IMR-90 (cell line): ENCODE measurements around the gene CAMP. TPM values are rescaled to one million over a fixed set of nuclear protein-coding genes. Genes with fewer than 3 reads are reported as not detected.

Experiments used
- ATAC-seq: fragments of 200-7000 bp; cut with Tn5 transposase; 2 replicates; pipeline ENCODE4 v1.9.1; 2020; ENCODE audit warnings: low read depth, mild to moderate bottlenecking, moderate library complexity
- BruUV-seq: library from RNA; stranded (reverse); fragments of 400-500 nt; replicated peaks from 2 replicates; lab custom pipeline; 2021; lab: Mats Ljungman, UMichigan
- CTCF ChIA-PET: fragments of 300-600 bp; formaldehyde crosslinking; extraction: SDS; loops from one replicate; lab custom pipeline; 2021; ENCODE audit warnings: antibody characterized with exemption; lab: Yijun Ruan, JAX
- POLR2A ChIA-PET: fragments of 300-600 bp; sonication (Branson Sonifier 250); formaldehyde crosslinking; loops from one replicate; lab custom pipeline; 2022; ENCODE audit warnings: antibody characterized with exemption; ENCODE audit not compliant: unreplicated experiment; lab: Charles Lee
- DNase-seq: peaks from one replicate; pipeline ENCODE4 v3.0.0; 2013
- H2AFZ ChIP-seq: replicated peaks from 2 replicates; pipeline ENCODE3; 2013; ENCODE audit warnings: low read length, mild to moderate bottlenecking; ENCODE audit not compliant: poor library complexity
- H2AK5ac ChIP-seq: 2 replicates; pipeline ENCODE4 v1.6.1; 2013; ENCODE audit warnings: low read depth, low read length, inconsistent platforms
- H2AK9ac ChIP-seq: replicated peaks from 2 replicates; pipeline ENCODE3; 2013; ENCODE audit warnings: mild to moderate bottlenecking, low read depth, low read length, moderate library complexity; ENCODE audit not compliant: poor library complexity
- H2BK120ac ChIP-seq: 2 replicates; pipeline ENCODE4 v1.6.1; 2013; ENCODE audit warnings: low read depth, low read length, inconsistent platforms
- H2BK15ac ChIP-seq: 3 replicates; pipeline ENCODE4 v1.6.1; 2013; ENCODE audit warnings: low read depth, low read length, inconsistent platforms
- H2BK20ac ChIP-seq: 2 replicates; pipeline ENCODE4 v1.6.1; 2013; ENCODE audit warnings: low read depth, mild to moderate bottlenecking, inconsistent platforms, low read length, moderate library complexity
- H2BK5ac ChIP-seq: 2 replicates; pipeline ENCODE4 v1.6.1; 2013; ENCODE audit warnings: mild to moderate bottlenecking, low read depth, low read length, inconsistent platforms; ENCODE audit not compliant: poor library complexity, severe bottlenecking
- H3K14ac ChIP-seq: replicated peaks from 2 replicates; pipeline ENCODE4 v1.6.1; 2013; ENCODE audit warnings: low read depth, low read length, inconsistent platforms
- H3K18ac ChIP-seq: 2 replicates; pipeline ENCODE4 v1.6.1; 2013; ENCODE audit warnings: low read depth, low read length, control low read depth
- H3K23ac ChIP-seq: 2 replicates; pipeline ENCODE4 v1.6.1; 2013; ENCODE audit warnings: low read depth, low read length, inconsistent platforms
- H3K27ac ChIP-seq: 2 replicates; pipeline ENCODE4 v1.5.1; 2013; ENCODE audit warnings: mild to moderate bottlenecking, control low read depth, low read length; ENCODE audit not compliant: insufficient read depth
- H3K27me3 ChIP-seq: 2 replicates; pipeline ENCODE4 v1.6.1; 2013; ENCODE audit warnings: low read length; ENCODE audit not compliant: control insufficient read depth, insufficient read depth
- H3K36me3 ChIP-seq: 2 replicates; pipeline ENCODE4 v1.6.1; 2013; ENCODE audit warnings: low read length, mixed read lengths; ENCODE audit not compliant: control insufficient read depth, insufficient read depth
- H3K4ac ChIP-seq: 2 replicates; pipeline ENCODE4 v1.6.1; 2013; ENCODE audit warnings: low read depth, low read length, inconsistent platforms
- H3K4me1 ChIP-seq: 2 replicates; pipeline ENCODE4 v1.6.1; 2013; ENCODE audit warnings: low read length, mixed read lengths; ENCODE audit not compliant: control insufficient read depth, insufficient read depth
- H3K4me2 ChIP-seq: 2 replicates; pipeline ENCODE4 v1.6.1; 2013; ENCODE audit warnings: low read depth, mild to moderate bottlenecking, control low read depth, low read length, moderate library complexity
- H3K4me3 ChIP-seq: 2 replicates; pipeline ENCODE4 v1.5.1; 2013; ENCODE audit warnings: low read depth, mild to moderate bottlenecking, control low read depth, low read length, moderate library complexity; ENCODE audit not compliant: insufficient read depth
- H3K56ac ChIP-seq: 2 replicates; pipeline ENCODE4 v1.6.1; 2013; ENCODE audit warnings: low read length, inconsistent platforms; ENCODE audit not compliant: insufficient read depth; ENCODE audit errors: extremely low read depth
- H3K79me1 ChIP-seq, 2 experiments: 2 replicates each; pipeline ENCODE4 v1.6.1; 2013; ENCODE audit warnings: low read length in 2 of 2, inconsistent platforms in 1 of 2, low read depth in 1 of 2
- H3K9ac ChIP-seq: 2 replicates; pipeline ENCODE4 v1.6.1; 2013; ENCODE audit warnings: low read depth, low read length, control low read depth
- H3K9me1 ChIP-seq: 2 replicates; pipeline ENCODE4 v1.6.1; 2013; ENCODE audit warnings: low read length, inconsistent platforms; ENCODE audit not compliant: insufficient read depth
- H3K9me3 ChIP-seq: 2 replicates; pipeline ENCODE4 v1.6.1; 2013; ENCODE audit warnings: low read length; ENCODE audit not compliant: control insufficient read depth, insufficient read depth
- H4K20me1 ChIP-seq: 2 replicates; pipeline ENCODE4 v1.6.1; 2013; ENCODE audit warnings: low read length, inconsistent platforms; ENCODE audit not compliant: insufficient read depth
- H4K5ac ChIP-seq: 2 replicates; pipeline ENCODE4 v1.6.1; 2013; ENCODE audit warnings: mild to moderate bottlenecking, low read depth, low read length, control low read depth
- H4K8ac ChIP-seq, 2 experiments: 2 replicates each; pipeline ENCODE4 v1.6.1; 2013; ENCODE audit warnings: low read depth in 2 of 2, low read length in 2 of 2, control low read depth in 1 of 2, inconsistent platforms in 1 of 2
- H4K91ac ChIP-seq: 2 replicates; pipeline ENCODE4 v1.6.1; 2013; ENCODE audit warnings: low read depth, low read length, inconsistent platforms; ENCODE audit not compliant: insufficient read depth
- CEBPB ChIP-seq: IDR thresholded peaks from 2 replicates; pipeline ENCODE4 v1.6.1; 2012; ENCODE audit warnings: low read depth, low read length, improper control_type of control experiment
- CHD1 ChIP-seq: IDR thresholded peaks from 2 replicates; pipeline ENCODE4 v1.6.1; 2012; ENCODE audit warnings: low read depth, low read length, improper control_type of control experiment
- FOS ChIP-seq: fragments of 150-350 bp; IDR thresholded peaks from 2 replicates; pipeline ENCODE4 v1.6.1; 2016; ENCODE audit warnings: low read depth, low read length
- MAFK ChIP-seq: IDR thresholded peaks from 2 replicates; pipeline ENCODE4 v1.6.1; 2012; ENCODE audit warnings: low read depth, low read length, improper control_type of control experiment
- MAZ ChIP-seq: IDR thresholded peaks from 2 replicates; pipeline ENCODE4 v1.6.1; 2012; ENCODE audit warnings: low read depth, mild to moderate bottlenecking, low read length, improper control_type of control experiment, moderate library complexity, borderline replicate concordance
- MXI1 ChIP-seq: IDR thresholded peaks from 2 replicates; pipeline ENCODE4 v1.6.1; 2012; ENCODE audit warnings: low read depth, mild to moderate bottlenecking, low read length, moderate library complexity, borderline replicate concordance
- NFE2L2 ChIP-seq: fragments of 150-350 bp; IDR thresholded peaks from 2 replicates; pipeline ENCODE4 v1.6.1; 2016; ENCODE audit warnings: low read depth, mild to moderate bottlenecking, low read length
- POLR2A ChIP-seq: IDR thresholded peaks from 2 replicates; pipeline ENCODE4 v1.6.1; 2012; ENCODE audit warnings: mild to moderate bottlenecking, low read depth, low read length
- RAD21 ChIP-seq: IDR thresholded peaks from 2 replicates; pipeline ENCODE4 v1.6.1; 2012; ENCODE audit warnings: low read length, improper control_type of control experiment
- RCOR1 ChIP-seq: IDR thresholded peaks from 2 replicates; pipeline ENCODE4 v1.6.1; 2012; ENCODE audit warnings: mild to moderate bottlenecking, low read length, improper control_type of control experiment; ENCODE audit not compliant: insufficient replicate concordance
- RFX5 ChIP-seq: IDR thresholded peaks from 2 replicates; pipeline ENCODE4 v1.8.0; 2012; ENCODE audit warnings: low read depth, mild to moderate bottlenecking, low read length, moderate library complexity
- SMC3 ChIP-seq: fragments of 150-350 bp; IDR thresholded peaks from 2 replicates; pipeline ENCODE4 v1.6.1; 2016; ENCODE audit warnings: low read depth, mild to moderate bottlenecking, antibody characterized with exemption, low read length, moderate library complexity
- WGBS, 2 experiments: methylation state at CpG; one replicate each; pipeline versions ENCODE4 v1.1.5 to v1.1.7; 2013; ENCODE audit warnings: missing lambda C conversion rate in 2 of 2; ENCODE audit not compliant: insufficient read length in 1 of 2; ENCODE audit errors: extremely low coverage in 2 of 2; 5-methylcytosine and 5-hydroxymethylcytosine counted together
- dilution Hi-C: fragments of 300-500 bp; cut with HindIII; formaldehyde crosslinking; loops from one replicate; pipeline ENCODE4 v1.14.3; 2018; ENCODE audit warnings: low sequenced_read_pairs; ENCODE audit not compliant: unreplicated experiment
- in situ Hi-C: fragments of 300-500 bp; cut with MboI; formaldehyde crosslinking; loops from 3 replicates; pipeline ENCODE4 v1.14.3; 2019; ENCODE audit warnings: low sequenced_read_pairs, inconsistent platforms, mixed read lengths
- intact Hi-C: fragments of 100-400 bp; cut with micrococcal nuclease; formaldehyde crosslinking; loops from 2 replicates; pipeline ENCODE4 v1.10.0; 2022
- polyA plus RNA-seq, 3 experiments: library from polyadenylated mRNA; depleted of rRNA; stranded (reverse); fragments of >200 nt; gene quantifications; 2 replicates each; pipeline ENCODE4 v1.2.3, GENCODE V29; 2012; ENCODE audit warnings: low replicate concordance in 1 of 3
- total RNA-seq: library from RNA; depleted of rRNA; stranded (reverse); fragments of >200 nt; gene quantifications from 2 replicates; pipeline ENCODE4 v1.2.3, GENCODE V29; 2012
- TF ChIP-seq, protein P1 (sequence below): conservative IDR thresholded peaks from 2 replicates; pipeline ENCODE4 v1.5.1; 2012; ENCODE audit warnings: mild to moderate bottlenecking, low read depth, low read length, improper control_type of control experiment
- TF ChIP-seq, protein P2 (sequence below): fragments of 150-350 bp; IDR thresholded peaks from 2 replicates; pipeline ENCODE4 v1.6.1; 2017; ENCODE audit warnings: mild to moderate bottlenecking, antibody characterized with exemption, low read length, low read depth

The CAMP gene
- total and polyA plus RNA-seq, 2 of the 4 experiments (the other 2 are of a cell fraction), result not detected

DNA sequence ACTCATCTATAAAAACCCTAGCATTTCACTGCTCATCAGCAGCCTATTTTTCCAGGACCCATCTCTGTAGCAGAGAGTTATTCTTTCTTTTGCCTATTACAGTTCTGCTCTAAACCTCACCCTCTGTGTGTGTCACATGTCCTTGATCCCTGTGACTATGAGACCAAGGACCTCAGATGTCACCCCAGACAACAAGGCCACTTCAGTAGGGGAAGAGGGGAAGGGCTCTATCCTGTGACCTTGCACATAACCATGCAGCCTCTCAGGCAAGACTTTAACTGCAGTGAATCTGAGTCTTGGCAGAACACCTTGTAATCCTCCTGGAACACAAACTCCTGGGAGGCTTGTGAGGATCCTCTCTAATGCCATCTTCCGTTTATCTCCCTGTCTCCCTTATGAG, 13.2 kb downstream of the CAMP start:
- no peak overlapping the region for H2BK5ac ChIP-seq
- H2AK9ac ChIP-seq, result no peak overlapping the region
- POLR2A ChIA-PET, result no interaction called here

More for the DNA sequence above, 13.2 kb downstream of the CAMP start:
- Histone ChIP-seq H3K79me1 (peaks cover 0 to 3% of the 10 kb centered on the region in 2 experiments; a peak in 1 of 4 replicates), H2AFZ (no peak overlapping the region), H2AK5ac (no peak overlapping the region), H3K18ac (no peak overlapping the region), H3K27ac (no peak overlapping the region), H4K5ac (no peak overlapping the region), H4K8ac (no peak overlapping the region), H3K4me3 (no peak overlapping the region), H3K4me1 (no peaks in the 10 kb centered on the region), H3K4me2 (no peak overlapping the region), H3K14ac (no peak overlapping the region), H3K4ac (no peak overlapping the region), H3K23ac (no peak overlapping the region), H3K36me3 (no peaks in the 10 kb centered on the region), H3K9me1 (no peaks in the 10 kb centered on the region), H2BK120ac (no peak overlapping the region), H2BK20ac (no peak overlapping the region), H4K20me1 (no peaks in the 10 kb centered on the region), H3K9me3 (no peaks in the 10 kb centered on the region), H3K56ac (no peak overlapping the region), H2BK15ac (no peak overlapping the region), H4K91ac (no peak overlapping the region), H3K27me3 (no peaks in the 10 kb centered on the region; the same call in 1 of the 2 replicates), H3K9ac (no peak overlapping the region)
- TF ChIP-seq, protein P1, sequence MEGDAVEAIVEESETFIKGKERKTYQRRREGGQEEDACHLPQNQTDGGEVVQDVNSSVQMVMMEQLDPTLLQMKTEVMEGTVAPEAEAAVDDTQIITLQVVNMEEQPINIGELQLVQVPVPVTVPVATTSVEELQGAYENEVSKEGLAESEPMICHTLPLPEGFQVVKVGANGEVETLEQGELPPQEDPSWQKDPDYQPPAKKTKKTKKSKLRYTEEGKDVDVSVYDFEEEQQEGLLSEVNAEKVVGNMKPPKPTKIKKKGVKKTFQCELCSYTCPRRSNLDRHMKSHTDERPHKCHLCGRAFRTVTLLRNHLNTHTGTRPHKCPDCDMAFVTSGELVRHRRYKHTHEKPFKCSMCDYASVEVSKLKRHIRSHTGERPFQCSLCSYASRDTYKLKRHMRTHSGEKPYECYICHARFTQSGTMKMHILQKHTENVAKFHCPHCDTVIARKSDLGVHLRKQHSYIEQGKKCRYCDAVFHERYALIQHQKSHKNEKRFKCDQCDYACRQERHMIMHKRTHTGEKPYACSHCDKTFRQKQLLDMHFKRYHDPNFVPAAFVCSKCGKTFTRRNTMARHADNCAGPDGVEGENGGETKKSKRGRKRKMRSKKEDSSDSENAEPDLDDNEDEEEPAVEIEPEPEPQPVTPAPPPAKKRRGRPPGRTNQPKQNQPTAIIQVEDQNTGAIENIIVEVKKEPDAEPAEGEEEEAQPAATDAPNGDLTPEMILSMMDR, result no peak
- TF ChIP-seq RFX5 (no peak), SMC3 (no peak), CHD1 (no peak), NFE2L2 (no peak), RCOR1 (no peak), MAZ (no peak), MAFK (no peak), RAD21 (no peak), MXI1 (no peak), FOS (no peak), CEBPB (no peak), POLR2A (no peak)
- TF ChIP-seq, protein P2, sequence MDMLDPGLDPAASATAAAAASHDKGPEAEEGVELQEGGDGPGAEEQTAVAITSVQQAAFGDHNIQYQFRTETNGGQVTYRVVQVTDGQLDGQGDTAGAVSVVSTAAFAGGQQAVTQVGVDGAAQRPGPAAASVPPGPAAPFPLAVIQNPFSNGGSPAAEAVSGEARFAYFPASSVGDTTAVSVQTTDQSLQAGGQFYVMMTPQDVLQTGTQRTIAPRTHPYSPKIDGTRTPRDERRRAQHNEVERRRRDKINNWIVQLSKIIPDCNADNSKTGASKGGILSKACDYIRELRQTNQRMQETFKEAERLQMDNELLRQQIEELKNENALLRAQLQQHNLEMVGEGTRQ, result no peak
- intact Hi-C loops, result no loop called here
- DNase-seq, result no peak
- no TSS peak for BruUV-seq
- dilution Hi-C loops, result no loop called here
- no peak for ATAC-seq
- no CpG with 5 or more reads among the region's 1 CpG for WGBS, 2 experiments
- in situ Hi-C loops, result no loop called here
- CTCF ChIA-PET, result no interaction called here
